ENCODE data around the gene COPS9.
A peak's percentile ranks its signal among the peaks of the same experiment; 100 is the strongest.

COPS9 gene

GRCh38 chr2:240136013-240136670 is at the start of gene COPS9:
Gene COPS9 (minus strand): TSS chr2:240136305. CDS start chr2:240136284, 21 bp downstream.
- POLR2A ChIA-PET (ENCODE audit: low non-redundant PET) = no interaction called here
- peak within 1 kb of the TSS; percentile 64 for H3K27ac ChIP-seq
- CTCF ChIA-PET = no interaction called here
- peak; percentile 89 for DNase-seq (ENCODE audit: low spot score)
- TF ChIP-seq, protein P1, sequence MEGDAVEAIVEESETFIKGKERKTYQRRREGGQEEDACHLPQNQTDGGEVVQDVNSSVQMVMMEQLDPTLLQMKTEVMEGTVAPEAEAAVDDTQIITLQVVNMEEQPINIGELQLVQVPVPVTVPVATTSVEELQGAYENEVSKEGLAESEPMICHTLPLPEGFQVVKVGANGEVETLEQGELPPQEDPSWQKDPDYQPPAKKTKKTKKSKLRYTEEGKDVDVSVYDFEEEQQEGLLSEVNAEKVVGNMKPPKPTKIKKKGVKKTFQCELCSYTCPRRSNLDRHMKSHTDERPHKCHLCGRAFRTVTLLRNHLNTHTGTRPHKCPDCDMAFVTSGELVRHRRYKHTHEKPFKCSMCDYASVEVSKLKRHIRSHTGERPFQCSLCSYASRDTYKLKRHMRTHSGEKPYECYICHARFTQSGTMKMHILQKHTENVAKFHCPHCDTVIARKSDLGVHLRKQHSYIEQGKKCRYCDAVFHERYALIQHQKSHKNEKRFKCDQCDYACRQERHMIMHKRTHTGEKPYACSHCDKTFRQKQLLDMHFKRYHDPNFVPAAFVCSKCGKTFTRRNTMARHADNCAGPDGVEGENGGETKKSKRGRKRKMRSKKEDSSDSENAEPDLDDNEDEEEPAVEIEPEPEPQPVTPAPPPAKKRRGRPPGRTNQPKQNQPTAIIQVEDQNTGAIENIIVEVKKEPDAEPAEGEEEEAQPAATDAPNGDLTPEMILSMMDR (conservative IDR thresholded peaks at IDR 0.05; ENCODE audit: low read depth) = no peak

- TF ChIP-seq, protein P1 (conservative IDR thresholded peaks at IDR 0.05; ENCODE audit: low read depth) = no peak
- no peak for DNase-seq (ENCODE audit: low spot score)
- no peak overlapping the region for H3K27ac ChIP-seq
- ChIA-PET POLR2A (ENCODE audit: low non-redundant PET) (no interaction called here), CTCF (no interaction called here)
Measured at GRCh38 chr2:240184656-240185055, 48.6 kb upstream of the COPS9 start.

GRCh38 chr2:240183875-240184590 is 47.9 kb upstream of the COPS9 start:
- TF ChIP-seq, protein P1 (conservative IDR thresholded peaks at IDR 0.05; ENCODE audit: low read depth) = no peak
- no peak for DNase-seq (ENCODE audit: low spot score)
- CTCF ChIA-PET = no interaction called here
- no peak overlapping the region for H3K27ac ChIP-seq
- POLR2A ChIA-PET (ENCODE audit: low non-redundant PET) = no interaction called here

DNA sequence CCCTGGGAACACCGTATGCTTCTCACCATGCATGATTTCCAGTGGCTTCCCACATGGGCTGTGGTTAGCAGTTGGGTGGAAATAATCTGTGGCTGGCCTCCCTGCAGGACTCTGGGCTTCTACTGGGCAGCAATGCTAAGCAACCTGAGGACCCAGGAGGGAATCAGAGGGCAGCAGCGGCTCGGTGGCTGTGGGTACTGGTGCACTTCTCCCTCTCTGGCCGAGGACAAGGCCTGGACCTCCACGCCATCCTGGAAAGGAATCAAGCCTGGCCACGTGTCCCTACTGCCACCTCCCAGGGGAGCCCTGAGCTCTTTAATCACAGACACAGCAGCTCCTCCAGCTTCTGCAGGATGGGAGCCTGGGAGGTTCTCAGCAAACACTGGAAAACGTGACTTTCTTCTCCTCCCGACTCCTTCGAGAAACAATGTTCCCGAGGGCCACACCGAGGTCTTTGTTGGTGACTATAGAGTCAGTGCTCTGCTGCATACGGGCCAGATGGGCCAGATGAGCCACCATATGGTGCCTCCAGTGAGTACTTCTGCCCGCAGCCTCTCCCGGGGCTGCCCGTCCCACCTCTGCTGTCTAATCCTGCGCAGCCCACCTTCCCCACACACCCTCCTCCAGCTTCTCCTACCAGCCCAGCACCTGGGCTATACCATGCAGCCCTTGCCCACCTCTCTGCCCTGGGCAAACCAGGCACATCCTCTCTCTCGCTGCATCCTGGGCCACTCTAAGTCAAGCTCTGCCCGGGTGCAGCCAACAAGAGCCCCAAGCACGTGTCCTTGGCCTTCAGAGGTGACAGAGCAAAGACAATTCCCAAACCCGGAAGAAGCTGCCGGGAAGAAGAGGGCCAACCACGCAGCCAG is 47.1 kb upstream of the COPS9 start:
- no peak overlapping the region for H3K27ac ChIP-seq
- POLR2A ChIA-PET (ENCODE audit: low non-redundant PET) = no interaction called here
- TF ChIP-seq, protein P1 (conservative IDR thresholded peaks at IDR 0.05; ENCODE audit: low read depth) = no peak

GRCh38 chr2:240182476-240182875 is 46.4 kb upstream of the COPS9 start:
- DNase-seq (ENCODE audit: low spot score) = no peak
- POLR2A ChIA-PET (ENCODE audit: low non-redundant PET) = no interaction called here
- TF ChIP-seq, protein P1 (conservative IDR thresholded peaks at IDR 0.05; ENCODE audit: low read depth) = no peak
- CTCF ChIA-PET = no interaction called here
- no peak overlapping the region for H3K27ac ChIP-seq

More for the DNA sequence above, 47.1 kb upstream of the COPS9 start:
- DNase-seq (ENCODE audit: low spot score) = no peak
- CTCF ChIA-PET = no interaction called here

DNA sequence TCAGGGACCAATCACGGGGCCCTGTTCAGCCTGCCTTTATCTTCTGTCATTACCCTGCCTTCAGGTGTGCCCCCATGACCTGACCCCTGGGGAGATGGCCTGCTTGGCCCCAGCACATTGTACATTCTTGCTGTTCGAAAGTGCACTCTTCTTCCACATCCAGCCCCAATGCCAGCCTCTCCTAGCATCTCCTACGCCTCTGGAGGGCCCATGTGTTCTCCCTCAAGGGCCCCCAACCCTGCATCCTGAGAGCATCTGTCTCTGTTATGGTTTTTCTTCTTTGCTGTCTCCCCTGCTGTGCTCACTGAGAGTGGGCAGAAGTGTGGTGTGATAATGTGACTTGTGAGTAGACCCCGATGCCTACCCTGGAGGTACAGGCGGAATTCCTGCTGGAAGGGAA is 45.9 kb upstream of the COPS9 start:
- H3K27ac ChIP-seq = no peak overlapping the region
- CTCF ChIA-PET = no interaction called here
- no peak for DNase-seq (ENCODE audit: low spot score)
- POLR2A ChIA-PET (ENCODE audit: low non-redundant PET) = no interaction called here
- TF ChIP-seq, protein P1 (conservative IDR thresholded peaks at IDR 0.05; ENCODE audit: low read depth) = no peak
